OCI-LY7 (cell line): ENCODE measurements around the gene CDYL. TPM values are rescaled to one million over a fixed set of nuclear protein-coding genes. Genes with fewer than 3 reads are reported as not detected.

ENCODE experiments used
- BruUV-seq: library from RNA; stranded (reverse); fragments of 400-500 nt; replicated peaks from 2 replicates; lab custom pipeline; 2021; lab: Mats Ljungman, UMichigan
- CTCF ChIA-PET: fragments of 300-600 bp; sonication (Branson Sonifier 250); formaldehyde crosslinking; loops from one replicate; lab custom pipeline; 2022; ENCODE audit warnings: antibody characterized with exemption; ENCODE audit not compliant: unreplicated experiment; lab: Charles Lee
- POLR2A ChIA-PET: fragments of 300-600 bp; sonication (Branson Sonifier 250); formaldehyde crosslinking; loops from one replicate; lab custom pipeline; 2022; ENCODE audit warnings: antibody characterized with exemption; lab: Charles Lee
- DNase-seq: peaks from one replicate; pipeline ENCODE4 v3.0.0-alpha.2; 2015; ENCODE audit warnings: low spot score
- H2AFZ ChIP-seq: fragments of 200-600 bp; sonication (generic), shearing (Covaris generic); 2 replicates; pipeline ENCODE4 v1.6.1; 2014; ENCODE audit warnings: mild to moderate bottlenecking, antibody characterized with exemption, low read length, moderate library complexity
- H3K27ac ChIP-seq: fragments of 200-600 bp; sonication (generic); 2 replicates; pipeline ENCODE4 v1.5.1; 2014; ENCODE audit warnings: mixed run types, low read depth, mild to moderate bottlenecking, moderate library complexity, low read length, inconsistent platforms; ENCODE audit not compliant: poor library complexity, severe bottlenecking
- H3K36me3 ChIP-seq: fragments of 200-600 bp; sonication (generic); 2 replicates; pipeline ENCODE4 v1.6.1; 2014; ENCODE audit warnings: mild to moderate bottlenecking, antibody characterized with exemption, low read length, moderate library complexity, mixed read lengths; ENCODE audit not compliant: insufficient read depth
- H3K4me1 ChIP-seq: fragments of 200-600 bp; sonication (generic); 2 replicates; pipeline ENCODE4 v1.5.1; 2014; ENCODE audit warnings: mild to moderate bottlenecking, low read length; ENCODE audit not compliant: insufficient read depth, poor library complexity, severe bottlenecking
- H3K4me2 ChIP-seq: fragments of 200-600 bp; sonication (generic); 2 replicates; pipeline ENCODE4 v1.6.1; 2014; ENCODE audit warnings: mild to moderate bottlenecking, low read length
- H3K4me3 ChIP-seq: fragments of 200-600 bp; sonication (generic); 2 replicates; pipeline ENCODE4 v1.5.1; 2014; ENCODE audit warnings: mild to moderate bottlenecking, low read depth, low read length; ENCODE audit not compliant: poor library complexity, severe bottlenecking
- H3K79me2 ChIP-seq: fragments of 200-600 bp; sonication (generic); 2 replicates; pipeline ENCODE4 v1.6.1; 2016; ENCODE audit warnings: low read depth, mild to moderate bottlenecking, low read length, moderate library complexity, mixed read lengths; ENCODE audit not compliant: insufficient read depth
- H3K9me2 ChIP-seq: fragments of 200-600 bp; sonication (generic); 2 replicates; pipeline ENCODE4 v1.6.1; 2016; ENCODE audit warnings: mild to moderate bottlenecking, low read length, mixed read lengths; ENCODE audit not compliant: insufficient read depth
- H3K9me3 ChIP-seq: fragments of 200-600 bp; sonication (generic); 2 replicates; pipeline ENCODE4 v1.6.1; 2014; ENCODE audit warnings: mild to moderate bottlenecking, mixed run types, low read length, mixed read lengths
- H4K20me1 ChIP-seq: fragments of 200-600 bp; sonication (generic); 2 replicates; pipeline ENCODE4 v1.6.1; 2014; ENCODE audit warnings: mild to moderate bottlenecking, antibody characterized with exemption, low read length, moderate library complexity, mixed read lengths; ENCODE audit not compliant: insufficient read depth
- CTCF ChIP-seq: fragments of 200-600 bp; sonication (generic); conservative IDR thresholded peaks from 2 replicates; pipeline ENCODE4 v1.5.1; 2014; ENCODE audit warnings: mild to moderate bottlenecking, antibody characterized with exemption, low read length, moderate library complexity, mixed read lengths
- EZH2phosphoT487 ChIP-seq: fragments of 200-600 bp; sonication (generic); IDR thresholded peaks from 2 replicates; pipeline ENCODE4 v1.6.1; 2018; ENCODE audit warnings: low read depth, borderline replicate concordance, mild to moderate bottlenecking, mixed run types, antibody characterized with exemption, low read length, moderate library complexity, mixed read lengths
- intact Hi-C: fragments of 100-400 bp; cut with micrococcal nuclease; formaldehyde crosslinking; loops from one replicate; pipeline ENCODE4 v1.10.0; 2022; ENCODE audit not compliant: unreplicated experiment
- total RNA-seq, 2 experiments: library from RNA; depleted of rRNA in 1 of 2; stranded (reverse); fragments of >200 nt in 1 of 2; shearing (Covaris generic) in 1 of 2; gene quantifications; 2 replicates each; pipeline ENCODE4 v1.2.3, GENCODE V29; 2014 to 2022

Gene CDYL
- total RNA-seq, 2 experiments from 2014 or later, result 33.6 to 76.4 TPM

GRCh38 chr6:4885341-4885933 lies 109.2 kb downstream of the CDYL start:
- H3K4me3 ChIP-seq, result peak overlapping the region; percentile 46
- TF ChIP-seq CTCF, result no peak
- TF ChIP-seq EZH2phosphoT487, result no peak
- H2AFZ ChIP-seq, result no peak overlapping the region; the same call in 1 of the 2 replicates
- no peaks in the 10 kb centered on the region for H3K36me3 ChIP-seq
- H3K79me2 ChIP-seq, result peaks cover 99% of the 10 kb centered on the region
- intact Hi-C loops, result loop anchor here (5.0 to 10.0 kb wide), 2 partner anchors 861 to 1122 kb away; partner anchors contain the start of gene NRN1
- DNase-seq, result peak; percentile 43
- POLR2A ChIA-PET, result interaction anchor here (0.6 to 1.9 kb wide), 17 partner anchors 8 to 750 kb away, joined by 3 to 11 read pairs (median 4); partner anchors contain the start of gene ECI2
- peak overlapping the region; percentile 77 for H3K4me2 ChIP-seq
- no peaks in the 10 kb centered on the region; the same call in 1 of the 2 replicates for H3K9me3 ChIP-seq
- peak overlapping the region; percentile 86 for H3K27ac ChIP-seq
- peaks cover 80% of the 10 kb centered on the region for H3K4me1 ChIP-seq
- no TSS peak for BruUV-seq
- H3K9me2 ChIP-seq, result no peaks in the 10 kb centered on the region
- H4K20me1 ChIP-seq, result no peaks in the 10 kb centered on the region
- CTCF ChIA-PET, result no interaction called here

DNA sequence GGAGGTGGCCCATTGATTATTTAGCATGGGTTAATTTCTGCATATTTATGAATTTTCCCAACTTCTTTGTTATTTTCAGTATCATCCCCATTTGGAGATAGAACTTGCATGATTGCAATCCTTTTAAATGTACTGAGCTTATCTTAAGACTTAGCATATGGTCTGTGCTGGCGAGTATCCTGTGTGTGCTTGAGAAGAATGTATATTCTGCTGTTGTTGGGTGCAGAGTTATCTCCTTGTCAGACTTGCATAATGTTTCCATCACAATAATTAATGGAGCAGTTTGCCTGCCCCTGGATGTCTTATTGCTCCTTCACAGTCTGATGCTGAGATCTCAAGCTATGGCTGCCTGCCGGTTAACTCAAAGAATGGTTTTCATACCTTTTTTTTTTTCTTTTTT lies 112.6 kb downstream of the CDYL start:
- Histone ChIP-seq H3K9me3 (no peaks in the 10 kb centered on the region; the same call in 1 of the 2 replicates), H3K4me1 (peaks cover 51% of the 10 kb centered on the region), H3K9me2 (no peaks in the 10 kb centered on the region), H3K27ac (no peak overlapping the region), H3K4me2 (no peak overlapping the region), H2AFZ (no peak overlapping the region), H3K79me2 (peaks cover 65% of the 10 kb centered on the region), H3K36me3 (peaks cover 2% of the 10 kb centered on the region; the same call in 1 of the 2 replicates), H4K20me1 (no peaks in the 10 kb centered on the region), H3K4me3 (no peak overlapping the region)
- ChIA-PET POLR2A (interaction anchor here (0.5 to 1.2 kb wide), 3 partner anchors 62 to 817 kb away, joined by 3 to 5 read pairs (median 3); no protein-coding TSS in a partner anchor), CTCF (no interaction called here)
- no peak for DNase-seq
- no TSS peak for BruUV-seq
- intact Hi-C loops, result loop anchor here (5.0 to 10.0 kb wide), 2 partner anchors 864 to 1118 kb away; partner anchors contain the start of gene NRN1
- TF ChIP-seq CTCF (no peak), EZH2phosphoT487 (no peak)

- Histone ChIP-seq H3K79me2 (peaks cover 56% of the 10 kb centered on the region), H3K36me3 (peaks cover 11% of the 10 kb centered on the region), H3K27ac (no peak overlapping the region), H3K4me3 (no peak overlapping the region), H3K9me2 (no peaks in the 10 kb centered on the region), H2AFZ (no peak overlapping the region), H3K4me1 (peaks cover 43% of the 10 kb centered on the region), H3K9me3 (no peaks in the 10 kb centered on the region; the same call in 1 of the 2 replicates), H3K4me2 (no peak overlapping the region), H4K20me1 (no peaks in the 10 kb centered on the region)
- ChIA-PET POLR2A (interaction anchor here (1.1 kb wide), 1 partner anchor 62 kb away, joined by 3 read pairs; no protein-coding TSS in a partner anchor), CTCF (no interaction called here)
- intact Hi-C loops, result loop anchor here (5.0 to 10.0 kb wide), 2 partner anchors 865 to 1118 kb away; partner anchors contain the start of gene NRN1
- BruUV-seq, result no TSS peak
- DNase-seq, result no peak
- TF ChIP-seq CTCF (no peak), EZH2phosphoT487 (no peak)
Measured at GRCh38 chr6:4889701-4890100, 113.5 kb downstream of the CDYL start.
